ENCODE measurements around the gene SLC1A3. TPM values are rescaled to one million over a fixed set of nuclear protein-coding genes. Genes with fewer than 3 reads are reported as not detected.

The SLC1A3 gene
- total RNA-seq, 4 donors from 2014 or later = 11.3 to 26.5 (median 21.2) TPM

GRCh38 chr5:36570301-36571095, 35.9 kb upstream of the SLC1A3 start:
- Histone ChIP-seq H3K4me1 (peaks cover 0 to 3% (median 0%) of the 10 kb centered on the region in 4 donors), H3K27me3 (no peaks in the 10 kb centered on the region), H3K27ac (replicated peaks in 1 of 4) (no peak overlapping the region), H3K4me3 (no peak overlapping the region), H3K36me3 (no peaks in the 10 kb centered on the region), H3K9me3 (no peaks in the 10 kb centered on the region)
- WGBS = 79% methylated on average over 6 of the region's 6 CpGs
- DNase-seq (ENCODE audit: extremely low spot score) = no peak
- TF ChIP-seq CTCF (IDR thresholded peaks at IDR 0.05) = no peak
- TF ChIP-seq POLR2A (IDR thresholded peaks at IDR 0.05; ENCODE audit: low read depth) = no peak
- no peak for TF ChIP-seq POLR2AphosphoS5 (IDR thresholded peaks at IDR 0.05)
- TF ChIP-seq EP300 (IDR thresholded peaks at IDR 0.05) = no peak
- intact Hi-C loops (cut with DNase I) = no loop called here

GRCh38 chr5:36571401-36572042, 34.9 kb upstream of the SLC1A3 start:
- H3K9me3 ChIP-seq = no peaks in the 10 kb centered on the region
- no peaks in the 10 kb centered on the region for H3K27me3 ChIP-seq
- no peaks in the 10 kb centered on the region for H3K36me3 ChIP-seq
- no peak for TF ChIP-seq CTCF (IDR thresholded peaks at IDR 0.05)
- no peak for TF ChIP-seq POLR2AphosphoS5 (IDR thresholded peaks at IDR 0.05)
- no peak for TF ChIP-seq EP300 (IDR thresholded peaks at IDR 0.05)
- no peak for TF ChIP-seq POLR2A (IDR thresholded peaks at IDR 0.05; ENCODE audit: low read depth)
- H3K27ac ChIP-seq (replicated peaks in 1 of 4) = no peak overlapping the region
- WGBS = 66% methylated on average over 4 of the region's 4 CpGs
- intact Hi-C loops (cut with DNase I) = no loop called here
- H3K4me3 ChIP-seq = no peak overlapping the region
- no peak for DNase-seq (ENCODE audit: extremely low spot score)
- peaks cover 0 to 3% (median 0%) of the 10 kb centered on the region in 4 donors for H3K4me1 ChIP-seq

- Histone ChIP-seq H3K4me1 (peaks cover 0 to 3% (median 0%) of the 10 kb centered on the region in 4 donors), H3K27me3 (no peaks in the 10 kb centered on the region), H3K9me3 (no peaks in the 10 kb centered on the region), H3K27ac (replicated peaks in 1 of 4) (no peak overlapping the region), H3K4me3 (no peak overlapping the region), H3K36me3 (no peaks in the 10 kb centered on the region)
- 84% methylated on average over 2 of the region's 2 CpGs for WGBS
- DNase-seq (ENCODE audit: extremely low spot score) = no peak
- TF ChIP-seq POLR2AphosphoS5 (IDR thresholded peaks at IDR 0.05) = no peak
- no peak for TF ChIP-seq CTCF (IDR thresholded peaks at IDR 0.05)
- TF ChIP-seq EP300 (IDR thresholded peaks at IDR 0.05) = no peak
- TF ChIP-seq POLR2A (IDR thresholded peaks at IDR 0.05; ENCODE audit: low read depth) = no peak
- intact Hi-C loops (cut with DNase I) = no loop called here
Measured at GRCh38 chr5:36573438-36573837, 33.0 kb upstream of the SLC1A3 start.

GRCh38 chr5:36575361-36575781, 31.0 kb upstream of the SLC1A3 start:
- TF ChIP-seq POLR2AphosphoS5 (IDR thresholded peaks at IDR 0.05) = no peak
- no peak for TF ChIP-seq EP300 (IDR thresholded peaks at IDR 0.05)
- TF ChIP-seq POLR2A (IDR thresholded peaks at IDR 0.05; ENCODE audit: low read depth) = no peak
- TF ChIP-seq CTCF (IDR thresholded peaks at IDR 0.05) = no peak
- H3K9me3 ChIP-seq = no peaks in the 10 kb centered on the region
- intact Hi-C loops (cut with DNase I) = no loop called here
- no peak overlapping the region for H3K4me3 ChIP-seq
- H3K27me3 ChIP-seq = no peaks in the 10 kb centered on the region
- H3K36me3 ChIP-seq = no peaks in the 10 kb centered on the region
- H3K27ac ChIP-seq (replicated peaks in 1 of 4) = no peak overlapping the region
- no peak for DNase-seq (ENCODE audit: extremely low spot score)
- peaks cover 0 to 3% (median 0%) of the 10 kb centered on the region in 4 donors for H3K4me1 ChIP-seq
- WGBS = 60% methylated on average over 4 of the region's 4 CpGs
